ENCODE results near the gene ASPSCR1. TPM values are rescaled to one million over a fixed set of nuclear protein-coding genes. Genes with fewer than 3 reads are reported as not detected.

ASPSCR1 gene
- total RNA-seq, 1 experiment from 2014 or later = 59.2 TPM

DNA sequence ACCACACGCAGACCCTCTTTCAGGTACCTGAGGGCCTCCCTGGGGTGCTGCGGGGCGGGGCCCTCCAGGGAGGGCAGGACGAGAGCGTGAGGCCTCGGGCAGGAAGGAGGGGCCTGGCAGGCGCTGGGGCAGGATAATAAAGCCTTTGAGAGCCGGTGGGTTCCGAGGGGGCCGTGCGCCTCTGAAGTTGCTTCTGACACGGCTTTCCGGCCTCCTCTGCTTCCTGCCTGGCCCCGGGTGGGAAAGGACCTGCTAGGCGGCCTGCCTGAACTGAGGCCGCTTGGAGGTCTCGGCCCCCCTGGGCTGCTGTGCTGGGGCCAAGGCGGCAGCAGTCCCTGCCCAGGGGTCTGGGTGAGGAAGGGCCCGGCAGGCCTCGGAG lies 34.8 kb downstream of the ASPSCR1 start:
- Histone ChIP-seq H3K4me1 (0 out of 2 replicates have a peak, but pooled peaks cover 4% of the 10 kb centered on the region), H3K27me3 (replicated peaks; ENCODE audit: control insufficient read depth, insufficient read depth, low read length) (no peaks in the 10 kb centered on the region), H3K9me3 (no peaks in the 10 kb centered on the region), H3K4me3 (ENCODE audit: low read depth, low read length) (no peak overlapping the region), H3K36me3 (ENCODE audit: control insufficient read depth, insufficient read depth, low read length) (no peaks in the 10 kb centered on the region)
- BruUV-seq (replicated peaks) = no TSS peak
- Mint-ChIP-seq H3K4me3 (ENCODE audit: unreplicated experiment) (no peak overlapping the region), H3K4me1 (ENCODE audit: low read depth, unreplicated experiment) (no peaks in the 10 kb centered on the region), H3K9me3 (ENCODE audit: unreplicated experiment) (no peaks in the 10 kb centered on the region), H3K27ac (ENCODE audit: unreplicated experiment) (no peak overlapping the region), H3K36me3 (ENCODE audit: insufficient read depth, unreplicated experiment) (peaks cover 20% of the 10 kb centered on the region), H3K27me3 (ENCODE audit: insufficient read depth, unreplicated experiment) (no peaks in the 10 kb centered on the region)
- intact Hi-C loops (cut with micrococcal nuclease; ENCODE audit: unreplicated experiment) = no loop called here
- ChIA-PET CTCF (no interaction called here), POLR2A (no interaction called here)
- TF ChIP-seq CTCF (IDR thresholded peaks at IDR 0.05; ENCODE audit: insufficient read depth in 1 of 2, low read depth in 1 of 2, low read length in 1 of 2, severe bottlenecking in 1 of 2, unreplicated experiment in 1 of 2) = no peak
- no peak for DNase-seq

DNA sequence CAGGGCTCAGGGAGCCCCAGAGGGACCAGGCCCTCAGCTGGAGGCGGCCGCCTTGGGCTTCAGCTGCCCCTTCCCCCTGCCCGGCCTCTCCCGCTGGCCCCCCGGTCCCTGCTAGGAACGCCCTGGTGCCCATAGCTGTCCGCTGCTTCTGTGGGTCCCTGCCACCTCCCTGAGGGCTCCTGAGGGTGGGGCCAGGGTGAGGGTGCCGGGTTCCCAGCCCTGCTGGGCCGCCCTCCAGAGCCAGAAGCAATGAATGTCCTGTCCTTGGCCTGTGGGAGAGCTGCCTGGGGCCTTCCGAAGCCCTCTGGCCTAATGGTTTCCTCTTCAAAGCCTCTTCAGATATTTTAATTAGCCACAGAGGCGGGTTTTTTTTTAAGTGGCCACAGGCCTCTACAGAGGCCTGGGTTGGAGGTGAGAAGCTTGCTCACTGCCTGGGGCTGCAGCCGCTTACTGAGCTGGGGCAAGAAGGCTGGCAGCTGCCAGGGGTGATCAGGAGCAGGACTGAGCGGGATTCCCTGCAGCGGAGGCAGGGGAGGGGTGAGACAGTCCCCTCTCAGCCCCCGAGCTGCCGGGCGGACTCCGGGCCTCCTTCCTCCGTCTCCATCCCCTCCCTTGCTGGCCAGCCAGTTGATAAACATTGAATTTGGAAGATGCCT lies 35.3 kb downstream of the ASPSCR1 start:
- 0 out of 2 replicates have a peak, but pooled peaks cover 4% of the 10 kb centered on the region for H3K4me1 ChIP-seq
- no peak for DNase-seq
- ChIA-PET POLR2A (no interaction called here), CTCF (no interaction called here)
- H3K4me1 Mint-ChIP-seq (ENCODE audit: low read depth, unreplicated experiment) = no peaks in the 10 kb centered on the region
- no peaks in the 10 kb centered on the region for H3K36me3 ChIP-seq (ENCODE audit: control insufficient read depth, insufficient read depth, low read length)
- H3K4me3 ChIP-seq (ENCODE audit: low read depth, low read length) = no peak overlapping the region
- H3K9me3 ChIP-seq = no peaks in the 10 kb centered on the region
- no TSS peak for BruUV-seq (replicated peaks)
- H3K27ac Mint-ChIP-seq (ENCODE audit: unreplicated experiment) = peak overlapping the region; percentile 55
- H3K36me3 Mint-ChIP-seq (ENCODE audit: insufficient read depth, unreplicated experiment) = peaks cover 24% of the 10 kb centered on the region
- H3K27me3 Mint-ChIP-seq (ENCODE audit: insufficient read depth, unreplicated experiment) = no peaks in the 10 kb centered on the region
- H3K9me3 Mint-ChIP-seq (ENCODE audit: unreplicated experiment) = no peaks in the 10 kb centered on the region
- no peak for TF ChIP-seq CTCF (IDR thresholded peaks at IDR 0.05; ENCODE audit: insufficient read depth in 1 of 2, low read depth in 1 of 2, low read length in 1 of 2, severe bottlenecking in 1 of 2, unreplicated experiment in 1 of 2)
- H3K4me3 Mint-ChIP-seq (ENCODE audit: unreplicated experiment) = no peak overlapping the region
- intact Hi-C loops (cut with micrococcal nuclease; ENCODE audit: unreplicated experiment) = no loop called here
- H3K27me3 ChIP-seq (replicated peaks; ENCODE audit: control insufficient read depth, insufficient read depth, low read length) = no peaks in the 10 kb centered on the region

DNA sequence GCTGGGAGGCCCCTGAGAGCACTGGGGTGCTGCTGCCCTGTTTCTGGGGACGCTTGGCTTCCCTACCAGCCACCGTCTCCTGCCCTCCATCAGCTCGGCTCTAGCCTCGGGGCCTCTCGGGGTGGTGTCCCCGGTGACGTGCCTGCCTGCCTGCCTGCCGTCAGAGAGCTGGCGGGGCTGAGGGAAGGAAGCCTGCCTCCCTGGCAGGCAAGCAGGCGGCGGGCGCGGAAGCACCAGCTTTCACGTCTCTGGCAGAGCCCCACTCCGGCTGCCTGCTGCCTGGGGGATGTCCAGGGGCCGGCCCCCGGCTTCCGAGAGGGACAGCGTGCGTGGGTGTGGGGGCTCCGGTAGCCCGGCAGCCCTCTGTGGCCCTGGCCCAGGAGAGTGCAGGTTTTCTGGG lies 35.9 kb downstream of the ASPSCR1 start:
- no peak for DNase-seq
- no peaks in the 10 kb centered on the region for H3K4me1 Mint-ChIP-seq (ENCODE audit: low read depth, unreplicated experiment)
- Histone ChIP-seq H3K4me1 (0 out of 2 replicates have a peak, but pooled peaks cover 4% of the 10 kb centered on the region), H3K36me3 (ENCODE audit: control insufficient read depth, insufficient read depth, low read length) (no peaks in the 10 kb centered on the region), H3K9me3 (no peaks in the 10 kb centered on the region), H3K4me3 (ENCODE audit: low read depth, low read length) (no peak overlapping the region), H3K27me3 (replicated peaks; ENCODE audit: control insufficient read depth, insufficient read depth, low read length) (no peaks in the 10 kb centered on the region)
- no peak overlapping the region for H3K4me3 Mint-ChIP-seq (ENCODE audit: unreplicated experiment)
- H3K27ac Mint-ChIP-seq (ENCODE audit: unreplicated experiment) = peak overlapping the region; percentile 55
- CTCF ChIA-PET = no interaction called here
- intact Hi-C loops (cut with micrococcal nuclease; ENCODE audit: unreplicated experiment) = no loop called here
- POLR2A ChIA-PET = no interaction called here
- no peaks in the 10 kb centered on the region for H3K9me3 Mint-ChIP-seq (ENCODE audit: unreplicated experiment)
- peaks cover 25% of the 10 kb centered on the region for H3K36me3 Mint-ChIP-seq (ENCODE audit: insufficient read depth, unreplicated experiment)
- no peaks in the 10 kb centered on the region for H3K27me3 Mint-ChIP-seq (ENCODE audit: insufficient read depth, unreplicated experiment)
- no peak for TF ChIP-seq CTCF (IDR thresholded peaks at IDR 0.05; ENCODE audit: insufficient read depth in 1 of 2, low read depth in 1 of 2, low read length in 1 of 2, severe bottlenecking in 1 of 2, unreplicated experiment in 1 of 2)
- no TSS peak for BruUV-seq (replicated peaks)
